ENCODE data around the gene NFKB1.

NFKB1 gene, protein sequence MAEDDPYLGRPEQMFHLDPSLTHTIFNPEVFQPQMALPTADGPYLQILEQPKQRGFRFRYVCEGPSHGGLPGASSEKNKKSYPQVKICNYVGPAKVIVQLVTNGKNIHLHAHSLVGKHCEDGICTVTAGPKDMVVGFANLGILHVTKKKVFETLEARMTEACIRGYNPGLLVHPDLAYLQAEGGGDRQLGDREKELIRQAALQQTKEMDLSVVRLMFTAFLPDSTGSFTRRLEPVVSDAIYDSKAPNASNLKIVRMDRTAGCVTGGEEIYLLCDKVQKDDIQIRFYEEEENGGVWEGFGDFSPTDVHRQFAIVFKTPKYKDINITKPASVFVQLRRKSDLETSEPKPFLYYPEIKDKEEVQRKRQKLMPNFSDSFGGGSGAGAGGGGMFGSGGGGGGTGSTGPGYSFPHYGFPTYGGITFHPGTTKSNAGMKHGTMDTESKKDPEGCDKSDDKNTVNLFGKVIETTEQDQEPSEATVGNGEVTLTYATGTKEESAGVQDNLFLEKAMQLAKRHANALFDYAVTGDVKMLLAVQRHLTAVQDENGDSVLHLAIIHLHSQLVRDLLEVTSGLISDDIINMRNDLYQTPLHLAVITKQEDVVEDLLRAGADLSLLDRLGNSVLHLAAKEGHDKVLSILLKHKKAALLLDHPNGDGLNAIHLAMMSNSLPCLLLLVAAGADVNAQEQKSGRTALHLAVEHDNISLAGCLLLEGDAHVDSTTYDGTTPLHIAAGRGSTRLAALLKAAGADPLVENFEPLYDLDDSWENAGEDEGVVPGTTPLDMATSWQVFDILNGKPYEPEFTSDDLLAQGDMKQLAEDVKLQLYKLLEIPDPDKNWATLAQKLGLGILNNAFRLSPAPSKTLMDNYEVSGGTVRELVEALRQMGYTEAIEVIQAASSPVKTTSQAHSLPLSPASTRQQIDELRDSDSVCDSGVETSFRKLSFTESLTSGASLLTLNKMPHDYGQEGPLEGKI

DNA sequence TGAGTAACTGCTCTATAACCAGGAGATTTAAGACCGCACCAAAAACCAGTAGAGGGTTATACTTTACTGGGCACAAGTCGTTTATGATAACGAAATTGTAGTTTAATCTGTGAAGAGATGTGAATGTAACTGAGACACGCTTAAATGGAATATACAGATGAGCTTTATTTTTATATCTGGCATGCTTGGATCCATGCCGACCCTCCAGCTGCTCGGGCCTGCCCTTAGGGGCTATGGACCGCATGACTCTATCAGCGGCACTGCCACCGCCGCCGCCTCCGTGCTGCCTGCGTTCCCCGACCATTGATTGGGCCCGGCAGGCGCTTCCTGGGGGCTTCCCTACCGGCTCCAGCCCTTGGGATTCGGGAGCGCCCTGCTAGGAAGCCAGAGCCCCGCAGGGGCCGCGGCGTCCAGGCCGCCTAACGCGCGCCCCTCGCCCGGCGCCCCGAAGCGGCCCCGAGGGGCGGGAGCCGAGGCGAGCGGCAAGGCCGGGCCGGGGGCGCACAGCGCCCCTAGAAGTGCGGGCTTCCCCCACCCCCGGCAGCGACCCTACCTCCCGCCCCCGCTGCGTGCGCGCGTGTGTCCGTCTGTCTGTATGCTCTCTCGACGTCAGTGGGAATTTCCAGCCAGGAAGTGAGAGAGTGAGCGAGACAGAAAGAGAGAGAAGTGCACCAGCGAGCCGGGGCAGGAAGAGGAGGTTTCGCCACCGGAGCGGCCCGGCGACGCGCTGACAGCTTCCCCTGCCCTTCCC, at the start of gene NFKB1:
NFKB1 (plus strand) TSS at position 664 of the 751 bp plus-strand sequence. CDS start 24,160 bp downstream, outside the sequence.
- peak within 1 kb of the TSS; percentile 96 for H3K4me2 ChIP-seq (ENCODE audit: low read depth, low read length, poor library complexity, severe bottlenecking)
- H3K36me3 ChIP-seq (ENCODE audit: low read length), result no peaks in the 10 kb centered on the region
- H3K27me3 ChIP-seq (ENCODE audit: low read length), result no peaks in the 10 kb centered on the region
- H3K79me2 ChIP-seq (ENCODE audit: insufficient read depth, low read length), result peaks cover 40% of the 10 kb centered on the region
- H3K27ac ChIP-seq (ENCODE audit: low read depth, low read length), result peak within 1 kb of the TSS; percentile 75
- H3F3A ChIP-seq (ENCODE audit: insufficient read depth), result 0 out of 2 replicates have a peak, but pooled peaks cover 6% of the 10 kb centered on the region
- peak within 1 kb of the TSS; percentile 68 for H3K4me3 ChIP-seq (ENCODE audit: insufficient read depth, low read length, poor library complexity, severe bottlenecking)
- no peaks in the 10 kb centered on the region for H3K9me3 ChIP-seq (ENCODE audit: insufficient read depth, low read length)
- H3K9ac ChIP-seq (ENCODE audit: low read length), result peak within 1 kb of the TSS; percentile 87
- H4K20me1 ChIP-seq (ENCODE audit: low read depth, low read length), result no peaks in the 10 kb centered on the region
- no peak for TF ChIP-seq EZH2phosphoT487 (conservative IDR thresholded peaks at IDR 0.05; ENCODE audit: low read length)
- TF ChIP-seq, protein P1, sequence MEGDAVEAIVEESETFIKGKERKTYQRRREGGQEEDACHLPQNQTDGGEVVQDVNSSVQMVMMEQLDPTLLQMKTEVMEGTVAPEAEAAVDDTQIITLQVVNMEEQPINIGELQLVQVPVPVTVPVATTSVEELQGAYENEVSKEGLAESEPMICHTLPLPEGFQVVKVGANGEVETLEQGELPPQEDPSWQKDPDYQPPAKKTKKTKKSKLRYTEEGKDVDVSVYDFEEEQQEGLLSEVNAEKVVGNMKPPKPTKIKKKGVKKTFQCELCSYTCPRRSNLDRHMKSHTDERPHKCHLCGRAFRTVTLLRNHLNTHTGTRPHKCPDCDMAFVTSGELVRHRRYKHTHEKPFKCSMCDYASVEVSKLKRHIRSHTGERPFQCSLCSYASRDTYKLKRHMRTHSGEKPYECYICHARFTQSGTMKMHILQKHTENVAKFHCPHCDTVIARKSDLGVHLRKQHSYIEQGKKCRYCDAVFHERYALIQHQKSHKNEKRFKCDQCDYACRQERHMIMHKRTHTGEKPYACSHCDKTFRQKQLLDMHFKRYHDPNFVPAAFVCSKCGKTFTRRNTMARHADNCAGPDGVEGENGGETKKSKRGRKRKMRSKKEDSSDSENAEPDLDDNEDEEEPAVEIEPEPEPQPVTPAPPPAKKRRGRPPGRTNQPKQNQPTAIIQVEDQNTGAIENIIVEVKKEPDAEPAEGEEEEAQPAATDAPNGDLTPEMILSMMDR (IDR thresholded peaks at IDR 0.05; ENCODE audit: insufficient read depth, low read length, poor library complexity, severe bottlenecking), result no peak
- H3K9me2 ChIP-seq (replicated peaks; ENCODE audit: insufficient read depth, low read length), result no peaks in the 10 kb centered on the region
- peak within 1 kb of the TSS; percentile 74 for H2AFZ ChIP-seq (ENCODE audit: low read depth, low read length, severe bottlenecking)

DNA sequence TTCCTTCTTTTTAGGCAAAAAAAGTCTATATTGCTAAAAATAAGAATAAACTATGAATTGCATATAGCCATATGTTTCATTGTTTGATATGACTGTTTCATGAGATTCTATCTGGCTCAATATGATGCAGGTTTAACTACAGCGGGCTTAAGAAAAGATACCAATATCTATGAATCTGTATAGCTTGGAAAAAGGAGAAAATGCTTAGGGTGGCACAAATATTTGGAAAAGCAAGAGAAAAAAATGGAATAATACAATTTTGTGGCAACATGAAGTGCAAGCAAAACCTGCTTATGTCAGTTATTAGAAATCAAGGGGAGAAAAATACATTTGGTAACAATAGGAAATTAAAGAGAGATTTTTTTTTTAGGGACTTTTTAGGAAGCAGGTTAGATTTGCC, 48.3 kb upstream of the NFKB1 start:
- no peak overlapping the region for H3K4me2 ChIP-seq (ENCODE audit: low read depth, low read length, poor library complexity, severe bottlenecking)
- H3K79me2 ChIP-seq (ENCODE audit: insufficient read depth, low read length), result no peaks in the 10 kb centered on the region
- H3K9me3 ChIP-seq (ENCODE audit: insufficient read depth, low read length), result no peaks in the 10 kb centered on the region
- no peak overlapping the region for H2AFZ ChIP-seq (ENCODE audit: low read depth, low read length, severe bottlenecking)
- no peaks in the 10 kb centered on the region for H3K9me2 ChIP-seq (replicated peaks; ENCODE audit: insufficient read depth, low read length)
- TF ChIP-seq EZH2phosphoT487 (conservative IDR thresholded peaks at IDR 0.05; ENCODE audit: low read length), result no peak
- TF ChIP-seq, protein P1 (IDR thresholded peaks at IDR 0.05; ENCODE audit: insufficient read depth, low read length, poor library complexity, severe bottlenecking), result no peak
- H4K20me1 ChIP-seq (ENCODE audit: low read depth, low read length), result no peaks in the 10 kb centered on the region
- H3K36me3 ChIP-seq (ENCODE audit: low read length), result no peaks in the 10 kb centered on the region
- H3K4me3 ChIP-seq (ENCODE audit: insufficient read depth, low read length, poor library complexity, severe bottlenecking), result no peak overlapping the region
- H3K9ac ChIP-seq (ENCODE audit: low read length), result no peak overlapping the region
- H3F3A ChIP-seq (ENCODE audit: insufficient read depth), result no peaks in the 10 kb centered on the region
- no peak overlapping the region for H3K27ac ChIP-seq (ENCODE audit: low read depth, low read length)
- no peaks in the 10 kb centered on the region for H3K27me3 ChIP-seq (ENCODE audit: low read length)

DNA sequence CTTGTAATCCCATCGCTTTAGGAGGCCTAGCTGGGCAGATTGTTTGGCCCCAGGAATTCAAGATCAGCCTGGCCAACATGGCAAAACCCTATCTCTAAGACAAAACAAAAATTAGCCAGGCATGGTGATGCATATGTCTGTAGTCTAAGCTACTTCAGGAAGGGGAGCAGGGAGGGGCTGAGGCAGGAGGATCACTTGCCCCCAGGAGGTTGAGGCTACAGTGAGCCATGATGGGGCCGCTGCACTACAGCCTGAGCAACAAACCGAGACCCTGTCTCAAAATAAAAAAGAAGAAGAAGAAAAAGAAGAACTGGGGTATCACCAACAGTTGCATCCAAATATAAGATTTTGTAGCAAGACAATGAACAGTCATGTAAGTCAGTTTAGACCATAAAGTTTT, 47.3 kb upstream of the NFKB1 start:
- H3K4me3 ChIP-seq (ENCODE audit: insufficient read depth, low read length, poor library complexity, severe bottlenecking), result no peak overlapping the region
- H3K9ac ChIP-seq (ENCODE audit: low read length), result no peak overlapping the region
- H4K20me1 ChIP-seq (ENCODE audit: low read depth, low read length), result no peaks in the 10 kb centered on the region
- H3K4me2 ChIP-seq (ENCODE audit: low read depth, low read length, poor library complexity, severe bottlenecking), result no peak overlapping the region
- H3K36me3 ChIP-seq (ENCODE audit: low read length), result no peaks in the 10 kb centered on the region
- H3F3A ChIP-seq (ENCODE audit: insufficient read depth), result no peaks in the 10 kb centered on the region
- TF ChIP-seq, protein P1 (IDR thresholded peaks at IDR 0.05; ENCODE audit: insufficient read depth, low read length, poor library complexity, severe bottlenecking), result no peak
- no peak for TF ChIP-seq EZH2phosphoT487 (conservative IDR thresholded peaks at IDR 0.05; ENCODE audit: low read length)
- H3K27me3 ChIP-seq (ENCODE audit: low read length), result no peaks in the 10 kb centered on the region
- no peaks in the 10 kb centered on the region for H3K9me2 ChIP-seq (replicated peaks; ENCODE audit: insufficient read depth, low read length)
- H3K79me2 ChIP-seq (ENCODE audit: insufficient read depth, low read length), result no peaks in the 10 kb centered on the region
- no peak overlapping the region for H3K27ac ChIP-seq (ENCODE audit: low read depth, low read length)
- H3K9me3 ChIP-seq (ENCODE audit: insufficient read depth, low read length), result no peaks in the 10 kb centered on the region
- H2AFZ ChIP-seq (ENCODE audit: low read depth, low read length, severe bottlenecking), result no peak overlapping the region

All from SU-DHL-6 (cell line).